ENCODE results near the gene SETD9.
A peak's percentile ranks its signal among the peaks of the same experiment; 100 is the strongest.

DNA sequence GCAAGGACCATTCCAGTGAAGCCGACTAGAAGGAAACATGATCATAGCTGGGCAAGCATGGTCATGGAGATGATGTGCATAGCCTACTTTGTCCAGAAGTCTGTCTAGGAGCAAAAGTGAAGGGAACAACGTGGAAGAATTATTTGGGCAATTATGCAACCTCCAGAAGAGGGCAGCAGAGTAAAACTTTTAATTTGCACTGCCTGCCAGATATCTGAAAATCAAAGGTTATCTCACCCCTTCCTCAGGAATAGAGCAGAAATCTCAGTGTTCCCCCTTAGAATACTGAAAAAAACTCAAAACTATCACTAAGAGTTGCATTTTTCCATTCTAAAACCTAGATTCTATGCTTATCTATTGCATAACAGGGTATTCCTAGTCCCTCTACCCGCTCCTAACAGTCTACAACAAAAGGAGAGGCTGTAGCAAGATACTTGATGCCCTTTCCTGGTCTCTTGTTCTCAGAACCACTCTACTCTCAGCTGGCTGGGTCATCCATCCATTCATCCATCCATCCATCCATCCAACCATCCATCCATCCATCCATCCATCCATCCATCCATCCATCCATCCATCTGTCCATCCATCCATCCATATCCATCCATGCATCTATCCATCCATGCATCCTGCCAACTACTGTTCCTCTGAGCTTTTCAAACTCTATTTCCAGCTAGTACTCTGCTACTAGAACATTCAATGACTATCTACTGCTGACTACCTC, 8.4 kb upstream of the SETD9 start:
- TF ChIP-seq, protein P1, sequence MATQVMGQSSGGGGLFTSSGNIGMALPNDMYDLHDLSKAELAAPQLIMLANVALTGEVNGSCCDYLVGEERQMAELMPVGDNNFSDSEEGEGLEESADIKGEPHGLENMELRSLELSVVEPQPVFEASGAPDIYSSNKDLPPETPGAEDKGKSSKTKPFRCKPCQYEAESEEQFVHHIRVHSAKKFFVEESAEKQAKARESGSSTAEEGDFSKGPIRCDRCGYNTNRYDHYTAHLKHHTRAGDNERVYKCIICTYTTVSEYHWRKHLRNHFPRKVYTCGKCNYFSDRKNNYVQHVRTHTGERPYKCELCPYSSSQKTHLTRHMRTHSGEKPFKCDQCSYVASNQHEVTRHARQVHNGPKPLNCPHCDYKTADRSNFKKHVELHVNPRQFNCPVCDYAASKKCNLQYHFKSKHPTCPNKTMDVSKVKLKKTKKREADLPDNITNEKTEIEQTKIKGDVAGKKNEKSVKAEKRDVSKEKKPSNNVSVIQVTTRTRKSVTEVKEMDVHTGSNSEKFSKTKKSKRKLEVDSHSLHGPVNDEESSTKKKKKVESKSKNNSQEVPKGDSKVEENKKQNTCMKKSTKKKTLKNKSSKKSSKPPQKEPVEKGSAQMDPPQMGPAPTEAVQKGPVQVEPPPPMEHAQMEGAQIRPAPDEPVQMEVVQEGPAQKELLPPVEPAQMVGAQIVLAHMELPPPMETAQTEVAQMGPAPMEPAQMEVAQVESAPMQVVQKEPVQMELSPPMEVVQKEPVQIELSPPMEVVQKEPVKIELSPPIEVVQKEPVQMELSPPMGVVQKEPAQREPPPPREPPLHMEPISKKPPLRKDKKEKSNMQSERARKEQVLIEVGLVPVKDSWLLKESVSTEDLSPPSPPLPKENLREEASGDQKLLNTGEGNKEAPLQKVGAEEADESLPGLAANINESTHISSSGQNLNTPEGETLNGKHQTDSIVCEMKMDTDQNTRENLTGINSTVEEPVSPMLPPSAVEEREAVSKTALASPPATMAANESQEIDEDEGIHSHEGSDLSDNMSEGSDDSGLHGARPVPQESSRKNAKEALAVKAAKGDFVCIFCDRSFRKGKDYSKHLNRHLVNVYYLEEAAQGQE (IDR thresholded peaks at IDR 0.05; ENCODE audit: unreplicated experiment): no peak
- TF ChIP-seq, protein P2, sequence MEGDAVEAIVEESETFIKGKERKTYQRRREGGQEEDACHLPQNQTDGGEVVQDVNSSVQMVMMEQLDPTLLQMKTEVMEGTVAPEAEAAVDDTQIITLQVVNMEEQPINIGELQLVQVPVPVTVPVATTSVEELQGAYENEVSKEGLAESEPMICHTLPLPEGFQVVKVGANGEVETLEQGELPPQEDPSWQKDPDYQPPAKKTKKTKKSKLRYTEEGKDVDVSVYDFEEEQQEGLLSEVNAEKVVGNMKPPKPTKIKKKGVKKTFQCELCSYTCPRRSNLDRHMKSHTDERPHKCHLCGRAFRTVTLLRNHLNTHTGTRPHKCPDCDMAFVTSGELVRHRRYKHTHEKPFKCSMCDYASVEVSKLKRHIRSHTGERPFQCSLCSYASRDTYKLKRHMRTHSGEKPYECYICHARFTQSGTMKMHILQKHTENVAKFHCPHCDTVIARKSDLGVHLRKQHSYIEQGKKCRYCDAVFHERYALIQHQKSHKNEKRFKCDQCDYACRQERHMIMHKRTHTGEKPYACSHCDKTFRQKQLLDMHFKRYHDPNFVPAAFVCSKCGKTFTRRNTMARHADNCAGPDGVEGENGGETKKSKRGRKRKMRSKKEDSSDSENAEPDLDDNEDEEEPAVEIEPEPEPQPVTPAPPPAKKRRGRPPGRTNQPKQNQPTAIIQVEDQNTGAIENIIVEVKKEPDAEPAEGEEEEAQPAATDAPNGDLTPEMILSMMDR (conservative IDR thresholded peaks at IDR 0.05; ENCODE audit: low read depth in 2 of 2): peak; percentile 74 to 80
- TF ChIP-seq EZH2 (IDR thresholded peaks at IDR 0.05; ENCODE audit: low read depth, unreplicated experiment): no peak
- TF ChIP-seq NANOG (IDR thresholded peaks at IDR 0.05; ENCODE audit: borderline replicate concordance): no peak
- no peak for TF ChIP-seq JUNB (IDR thresholded peaks at IDR 0.05; ENCODE audit: unreplicated experiment)
- TF ChIP-seq CREB1 (CRISPR knock-in tag; IDR thresholded peaks at IDR 0.05; ENCODE audit: low read depth): no peak
- no peak for TF ChIP-seq POLR2AphosphoS5 (IDR thresholded peaks at IDR 0.05; ENCODE audit: low read depth)
- no peak for TF ChIP-seq EZH2phosphoT487 (IDR thresholded peaks at IDR 0.05; ENCODE audit: unreplicated experiment)
- no peak for TF ChIP-seq STAT1 (IDR thresholded peaks at IDR 0.05; ENCODE audit: unreplicated experiment)
- TF ChIP-seq, protein P3, sequence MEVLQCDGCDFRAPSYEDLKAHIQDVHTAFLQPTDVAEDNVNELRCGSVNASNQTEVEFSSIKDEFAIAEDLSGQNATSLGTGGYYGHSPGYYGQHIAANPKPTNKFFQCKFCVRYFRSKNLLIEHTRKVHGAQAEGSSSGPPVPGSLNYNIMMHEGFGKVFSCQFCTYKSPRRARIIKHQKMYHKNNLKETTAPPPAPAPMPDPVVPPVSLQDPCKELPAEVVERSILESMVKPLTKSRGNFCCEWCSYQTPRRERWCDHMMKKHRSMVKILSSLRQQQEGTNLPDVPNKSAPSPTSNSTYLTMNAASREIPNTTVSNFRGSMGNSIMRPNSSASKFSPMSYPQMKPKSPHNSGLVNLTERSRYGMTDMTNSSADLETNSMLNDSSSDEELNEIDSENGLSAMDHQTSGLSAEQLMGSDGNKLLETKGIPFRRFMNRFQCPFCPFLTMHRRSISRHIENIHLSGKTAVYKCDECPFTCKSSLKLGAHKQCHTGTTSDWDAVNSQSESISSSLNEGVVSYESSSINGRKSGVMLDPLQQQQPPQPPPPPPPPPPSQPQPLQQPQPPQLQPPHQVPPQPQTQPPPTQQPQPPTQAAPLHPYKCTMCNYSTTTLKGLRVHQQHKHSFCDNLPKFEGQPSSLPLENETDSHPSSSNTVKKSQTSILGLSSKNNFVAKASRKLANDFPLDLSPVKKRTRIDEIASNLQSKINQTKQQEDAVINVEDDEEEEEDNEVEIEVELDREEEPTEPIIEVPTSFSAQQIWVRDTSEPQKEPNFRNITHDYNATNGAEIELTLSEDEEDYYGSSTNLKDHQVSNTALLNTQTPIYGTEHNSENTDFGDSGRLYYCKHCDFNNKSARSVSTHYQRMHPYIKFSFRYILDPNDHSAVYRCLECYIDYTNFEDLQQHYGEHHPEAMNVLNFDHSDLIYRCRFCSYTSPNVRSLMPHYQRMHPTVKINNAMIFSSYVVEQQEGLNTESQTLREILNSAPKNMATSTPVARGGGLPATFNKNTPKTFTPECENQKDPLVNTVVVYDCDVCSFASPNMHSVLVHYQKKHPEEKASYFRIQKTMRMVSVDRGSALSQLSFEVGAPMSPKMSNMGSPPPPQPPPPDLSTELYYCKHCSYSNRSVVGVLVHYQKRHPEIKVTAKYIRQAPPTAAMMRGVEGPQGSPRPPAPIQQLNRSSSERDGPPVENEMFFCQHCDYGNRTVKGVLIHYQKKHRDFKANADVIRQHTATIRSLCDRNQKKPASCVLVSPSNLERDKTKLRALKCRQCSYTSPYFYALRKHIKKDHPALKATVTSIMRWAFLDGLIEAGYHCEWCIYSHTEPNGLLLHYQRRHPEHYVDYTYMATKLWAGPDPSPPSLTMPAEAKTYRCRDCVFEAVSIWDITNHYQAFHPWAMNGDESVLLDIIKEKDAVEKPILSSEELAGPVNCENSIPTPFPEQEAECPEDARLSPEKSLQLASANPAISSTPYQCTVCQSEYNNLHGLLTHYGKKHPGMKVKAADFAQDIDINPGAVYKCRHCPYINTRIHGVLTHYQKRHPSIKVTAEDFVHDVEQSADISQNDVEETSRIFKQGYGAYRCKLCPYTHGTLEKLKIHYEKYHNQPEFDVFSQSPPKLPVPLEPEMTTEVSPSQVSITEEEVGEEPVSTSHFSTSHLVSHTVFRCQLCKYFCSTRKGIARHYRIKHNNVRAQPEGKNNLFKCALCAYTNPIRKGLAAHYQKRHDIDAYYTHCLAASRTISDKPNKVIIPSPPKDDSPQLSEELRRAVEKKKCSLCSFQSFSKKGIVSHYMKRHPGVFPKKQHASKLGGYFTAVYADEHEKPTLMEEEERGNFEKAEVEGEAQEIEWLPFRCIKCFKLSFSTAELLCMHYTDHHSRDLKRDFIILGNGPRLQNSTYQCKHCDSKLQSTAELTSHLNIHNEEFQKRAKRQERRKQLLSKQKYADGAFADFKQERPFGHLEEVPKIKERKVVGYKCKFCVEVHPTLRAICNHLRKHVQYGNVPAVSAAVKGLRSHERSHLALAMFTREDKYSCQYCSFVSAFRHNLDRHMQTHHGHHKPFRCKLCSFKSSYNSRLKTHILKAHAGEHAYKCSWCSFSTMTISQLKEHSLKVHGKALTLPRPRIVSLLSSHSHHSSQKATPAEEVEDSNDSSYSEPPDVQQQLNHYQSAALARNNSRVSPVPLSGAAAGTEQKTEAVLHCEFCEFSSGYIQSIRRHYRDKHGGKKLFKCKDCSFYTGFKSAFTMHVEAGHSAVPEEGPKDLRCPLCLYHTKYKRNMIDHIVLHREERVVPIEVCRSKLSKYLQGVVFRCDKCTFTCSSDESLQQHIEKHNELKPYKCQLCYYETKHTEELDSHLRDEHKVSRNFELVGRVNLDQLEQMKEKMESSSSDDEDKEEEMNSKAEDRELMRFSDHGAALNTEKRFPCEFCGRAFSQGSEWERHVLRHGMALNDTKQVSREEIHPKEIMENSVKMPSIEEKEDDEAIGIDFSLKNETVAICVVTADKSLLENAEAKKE (CRISPR knock-in tag; IDR thresholded peaks at IDR 0.05): no peak

Data from GM23338 (cell line).